Aorta (tissue), 5 donors: ENCODE data around the gene L3MBTL2. TPM values are rescaled to one million over a fixed set of nuclear protein-coding genes. Genes with fewer than 3 reads are reported as not detected.

ENCODE experiments used
- ATAC-seq: fragments of 200-7000 bp; cut with Tn5 transposase; one replicate; pipeline ENCODE4 v1.9.1; 2022; ENCODE audit warnings: moderate library complexity; ENCODE audit not compliant: low FRiP score
- DNase-seq, 2 donors: peaks; one replicate each; pipeline ENCODE4 v3.0.0-alpha.2; 2020
- H3K27ac ChIP-seq, 2 donors: one replicate each; pipeline ENCODE4 v1.5.1; 2013; ENCODE audit warnings: low read length in 2 of 2, mild to moderate bottlenecking in 2 of 2, moderate library complexity in 2 of 2, control low read depth in 1 of 2, inconsistent platforms in 1 of 2, low read depth in 1 of 2
- H3K27me3 ChIP-seq, 2 donors: one replicate each; pipeline ENCODE4 v1.6.1; 2013; ENCODE audit warnings: control low read depth in 1 of 2, low read length in 1 of 2, mild to moderate bottlenecking in 1 of 2, moderate library complexity in 1 of 2; ENCODE audit not compliant: insufficient read depth in 2 of 2, control insufficient read depth in 1 of 2
- H3K36me3 ChIP-seq, 2 donors: one replicate each; pipeline ENCODE4 v1.6.1; 2013; ENCODE audit warnings: control low read depth in 1 of 2, low read length in 1 of 2, mild to moderate bottlenecking in 1 of 2; ENCODE audit not compliant: insufficient read depth in 2 of 2, control insufficient read depth in 1 of 2
- H3K4me1 ChIP-seq, 2 donors: one replicate each; pipeline ENCODE4 v1.6.1; 2013; ENCODE audit warnings: low read length in 2 of 2, control low read depth in 1 of 2, mild to moderate bottlenecking in 1 of 2, moderate library complexity in 1 of 2; ENCODE audit not compliant: insufficient read depth in 2 of 2, control insufficient read depth in 1 of 2
- H3K4me3 ChIP-seq, 2 donors: one replicate each; pipeline ENCODE4 v1.5.1; 2013; ENCODE audit warnings: low read length in 2 of 2, control low read depth in 1 of 2, mild to moderate bottlenecking in 1 of 2
- H3K9me3 ChIP-seq: one replicate; pipeline ENCODE4 v1.6.1; 2013; ENCODE audit warnings: mild to moderate bottlenecking, low read length; ENCODE audit not compliant: control insufficient read depth
- WGBS, 2 donors: extraction: QIAGEN DNeasy Blood & Tissue Kit; methylation state at CpG; one replicate each; pipeline ENCODE4 v1.1.7; 2013; 5-methylcytosine and 5-hydroxymethylcytosine counted together
- intact Hi-C, 2 donors: fragments of 100-400 bp; cut with DNase I; formaldehyde crosslinking; loops; one replicate each; pipeline versions ENCODE4 v1.14.2 to v1.15.0; 2022
- polyA plus RNA-seq, 2 donors: library from polyadenylated mRNA; stranded (reverse); fragments of 200-250 nt; gene quantifications; one replicate each; pipeline ENCODE4 v1.2.3, GENCODE V29; 2013
- total RNA-seq, 2 donors: library from RNA; stranded (reverse); fragmentation: NEBNext Ultra II Directional; extraction: Animal tissue kit (Norgen Biotek cat#: 25700); gene quantifications; one replicate each; pipeline ENCODE4 v1.2.1, GENCODE V29; 2021
- donor health status: healthy with polysubstance abuse.
- donor health status: Bipolar disorder and iron deficiency.
- donor health status: DM: no; HTN: no; CAD: no.
- donor health status: DM: no; HTN: no; CAD: no.
- donor health status: DM: yes; HTN: yes; CAD: no.

The L3MBTL2 gene
- total and polyA plus RNA-seq, 4 donors = 6.5 to 18.5 (median 13.6) TPM

- no peaks in the 10 kb centered on the region for H3K9me3 ChIP-seq
- ATAC-seq (no peak), DNase-seq (no peak)
- intact Hi-C loops = no loop called here
- H3K36me3 ChIP-seq = peaks cover 0 to 3% of the 10 kb centered on the region in 2 donors
- H3K4me3 ChIP-seq = no peak overlapping the region
- WGBS, 2 donors = 85 to 86% methylated on average over 6 of the region's 6 CpGs
- no peaks in the 10 kb centered on the region for H3K4me1 ChIP-seq
- no peaks in the 10 kb centered on the region for H3K27me3 ChIP-seq
- H3K27ac ChIP-seq = no peak overlapping the region
Measured at GRCh38 chr22:41243361-41243760, 38.2 kb downstream of the L3MBTL2 start.

- H3K9me3 ChIP-seq = no peaks in the 10 kb centered on the region
- intact Hi-C loops = no loop called here
- no peaks in the 10 kb centered on the region for H3K4me1 ChIP-seq
- peaks cover 0 to 10% of the 10 kb centered on the region in 2 donors for H3K36me3 ChIP-seq
- no peak for DNase-seq
- 78 to 84% methylated on average over 21 of the region's 21 CpGs for WGBS, 2 donors
- H3K4me3 ChIP-seq = no peak overlapping the region
- H3K27ac ChIP-seq = no peak overlapping the region
- H3K27me3 ChIP-seq = no peaks in the 10 kb centered on the region
- ATAC-seq = no peak
Measured at GRCh38 chr22:41245917-41246499, 40.9 kb downstream of the L3MBTL2 start.

- ATAC-seq (no peak), DNase-seq (no peak)
- H3K9me3 ChIP-seq = no peaks in the 10 kb centered on the region
- H3K27me3 ChIP-seq = no peaks in the 10 kb centered on the region
- 88 to 89% methylated on average over 7 of the region's 7 CpGs for WGBS, 2 donors
- H3K4me3 ChIP-seq = no peak overlapping the region
- H3K4me1 ChIP-seq = no peaks in the 10 kb centered on the region
- H3K36me3 ChIP-seq = peaks cover 0 to 10% of the 10 kb centered on the region in 2 donors
- intact Hi-C loops = no loop called here
- no peak overlapping the region for H3K27ac ChIP-seq
Measured at GRCh38 chr22:41247703-41248102, 42.6 kb downstream of the L3MBTL2 start.

- peaks cover 2 to 10% of the 10 kb centered on the region in 2 donors for H3K36me3 ChIP-seq
- no peaks in the 10 kb centered on the region for H3K9me3 ChIP-seq
- no peak overlapping the region for H3K27ac ChIP-seq
- intact Hi-C loops = no loop called here
- H3K4me3 ChIP-seq = no peak overlapping the region
- ATAC-seq = no peak
- no peaks in the 10 kb centered on the region for H3K27me3 ChIP-seq
- DNase-seq = no peak
- H3K4me1 ChIP-seq = no peaks in the 10 kb centered on the region
- WGBS, 2 donors = 94 to 98% methylated on average over 7 to 15 of the region's 15 CpGs
Measured at GRCh38 chr22:41248314-41248713, 43.2 kb downstream of the L3MBTL2 start.

GRCh38 chr22:41248758-41249157, 43.6 kb downstream of the L3MBTL2 start:
- H3K36me3 ChIP-seq = peaks cover 2 to 10% of the 10 kb centered on the region in 2 donors
- intact Hi-C loops = no loop called here
- H3K27me3 ChIP-seq = no peaks in the 10 kb centered on the region
- no peak overlapping the region for H3K27ac ChIP-seq
- WGBS, 2 donors = 95% methylated on average over 10 of the region's 10 CpGs
- DNase-seq = no peak
- ATAC-seq = no peak
- no peak overlapping the region for H3K4me3 ChIP-seq
- no peaks in the 10 kb centered on the region for H3K9me3 ChIP-seq
- H3K4me1 ChIP-seq = no peaks in the 10 kb centered on the region

- intact Hi-C loops = no loop called here
- H3K36me3 ChIP-seq = peaks cover 2 to 10% of the 10 kb centered on the region in 2 donors
- WGBS, 2 donors = 93% methylated on average over 14 of the region's 14 CpGs
Measured at GRCh38 chr22:41249442-41249841, 44.3 kb downstream of the L3MBTL2 start.

GRCh38 chr22:41250127-41250526, 45.0 kb downstream of the L3MBTL2 start:
- no peak for DNase-seq
- WGBS, 2 donors = 93 to 94% methylated on average over 12 of the region's 12 CpGs
- Histone ChIP-seq H3K36me3 (peaks cover 2 to 10% of the 10 kb centered on the region in 2 donors), H3K27me3 (no peaks in the 10 kb centered on the region), H3K9me3 (no peaks in the 10 kb centered on the region), H3K27ac (no peak overlapping the region), H3K4me1 (no peaks in the 10 kb centered on the region), H3K4me3 (no peak overlapping the region)
- intact Hi-C loops = no loop called here
- no peak for ATAC-seq

More at GRCh38 chr22:41249442-41249841, 44.3 kb downstream of the L3MBTL2 start:
- ATAC-seq (peak; percentile 20), DNase-seq (no peak)
- Histone ChIP-seq H3K4me3 (no peak overlapping the region), H3K27ac (no peak overlapping the region), H3K27me3 (no peaks in the 10 kb centered on the region), H3K4me1 (no peaks in the 10 kb centered on the region), H3K9me3 (no peaks in the 10 kb centered on the region)

GRCh38 chr22:41252365-41252764, 47.3 kb downstream of the L3MBTL2 start:
- Histone ChIP-seq H3K4me3 (no peak overlapping the region), H3K27me3 (no peaks in the 10 kb centered on the region), H3K36me3 (peaks cover 6 to 10% of the 10 kb centered on the region in 2 donors), H3K4me1 (no peaks in the 10 kb centered on the region), H3K27ac (no peak overlapping the region), H3K9me3 (no peaks in the 10 kb centered on the region)
- ATAC-seq = no peak
- WGBS, 2 donors = 85 to 88% methylated on average over 8 of the region's 8 CpGs
- DNase-seq = no peak
- intact Hi-C loops = no loop called here

GRCh38 chr22:41254230-41254629, 49.1 kb downstream of the L3MBTL2 start:
- ATAC-seq (no peak), DNase-seq (no peak)
- Histone ChIP-seq H3K4me1 (no peaks in the 10 kb centered on the region), H3K36me3 (peaks cover 6% of the 10 kb centered on the region in 2 donors), H3K27me3 (no peaks in the 10 kb centered on the region), H3K27ac (no peak overlapping the region), H3K9me3 (no peaks in the 10 kb centered on the region), H3K4me3 (no peak overlapping the region)
- intact Hi-C loops = no loop called here
- 88 to 93% methylated on average over 7 of the region's 7 CpGs for WGBS, 2 donors
